ENCODE results near the gene ATP8B3.
A peak's percentile ranks its signal among the peaks of the same experiment; 100 is the strongest.

Gene ATP8B3

GRCh38 chr19:1847684-1848398, 35.8 kb upstream of the ATP8B3 start (continued):
- TF ChIP-seq BCL6B (tag by site-specific recombination; IDR thresholded peaks at IDR 0.05): no peak
- TF ChIP-seq ZXDB (tag by site-specific recombination; IDR thresholded peaks at IDR 0.05): no peak; the same call in 1 of the 2 replicates
- no peak for TF ChIP-seq ZNF211 (tag by site-specific recombination; IDR thresholded peaks at IDR 0.05; ENCODE audit: low read depth)
- no peak for TF ChIP-seq ZNF391 (tag by site-specific recombination; IDR thresholded peaks at IDR 0.05; ENCODE audit: borderline replicate concordance, low read depth)
- no peak for TF ChIP-seq ZNF549 (tag by site-specific recombination; IDR thresholded peaks at IDR 0.05)
- TF ChIP-seq ZNF776 (tag by site-specific recombination; IDR thresholded peaks at IDR 0.05; ENCODE audit: borderline replicate concordance): no peak
- TF ChIP-seq PBX3 (CRISPR knock-in tag; IDR thresholded peaks at IDR 0.05): no peak
- TF ChIP-seq ZNF660 (tag by site-specific recombination; IDR thresholded peaks at IDR 0.05): no peak
- no peak for TF ChIP-seq ZNF155 (tag by site-specific recombination; IDR thresholded peaks at IDR 0.05)
- no peak for TF ChIP-seq ZNF280C (tag by site-specific recombination; IDR thresholded peaks at IDR 0.05)
- no peak for TF ChIP-seq ZBTB6 (tag by site-specific recombination; IDR thresholded peaks at IDR 0.05)
- TF ChIP-seq ZBTB8A (tag by site-specific recombination; IDR thresholded peaks at IDR 0.05): no peak
- TF ChIP-seq ZNF433 (tag by site-specific recombination; IDR thresholded peaks at IDR 0.05; ENCODE audit: low read depth): no peak
- TF ChIP-seq, protein P1, sequence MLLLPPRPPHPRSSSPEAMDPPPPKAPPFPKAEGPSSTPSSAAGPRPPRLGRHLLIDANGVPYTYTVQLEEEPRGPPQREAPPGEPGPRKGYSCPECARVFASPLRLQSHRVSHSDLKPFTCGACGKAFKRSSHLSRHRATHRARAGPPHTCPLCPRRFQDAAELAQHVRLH (tag by site-specific recombination; IDR thresholded peaks at IDR 0.05): no peak
- no peak for TF ChIP-seq ZNF624 (tag by site-specific recombination; IDR thresholded peaks at IDR 0.05)
- TF ChIP-seq SP7 (tag by site-specific recombination; IDR thresholded peaks at IDR 0.05): no peak
- TF ChIP-seq ZFP3 (tag by site-specific recombination; IDR thresholded peaks at IDR 0.05; ENCODE audit: low read depth): no peak
- peak; percentile 86 for TF ChIP-seq ZBTB11 (tag by site-specific recombination; conservative IDR thresholded peaks at IDR 0.05; ENCODE audit: low read depth)
- no peak for TF ChIP-seq ZNF707 (tag by site-specific recombination; IDR thresholded peaks at IDR 0.05)
- TF ChIP-seq SETDB1 (IDR thresholded peaks at IDR 0.05; ENCODE audit: insufficient read length, low read length): no peak
- TF ChIP-seq PATZ1 (tag by site-specific recombination; IDR thresholded peaks at IDR 0.05): peak; percentile 14; the same call in 1 of the 2 replicates
- TF ChIP-seq ZSCAN16 (tag by site-specific recombination; IDR thresholded peaks at IDR 0.05): no peak
- no peak for TF ChIP-seq KLF10 (tag by site-specific recombination; IDR thresholded peaks at IDR 0.05)
- TF ChIP-seq ZBTB21 (tag by site-specific recombination; IDR thresholded peaks at IDR 0.05): peak; percentile 1; the same call in 1 of the 2 replicates
- 0 out of 2 replicates have a peak, but pooled peaks have one; percentile 18 for TF ChIP-seq KLF16 (tag by site-specific recombination; IDR thresholded peaks at IDR 0.05)

All from HEK293 (cell line).